Stromal cell of bone marrow (primary cell): ENCODE results near the gene TEKT3.

ENCODE experiments used
- DNase-seq: peaks from one replicate; pipeline ENCODE4 v3.0.0-alpha.2; 2012; ENCODE audit warnings: low read depth

The TEKT3 gene

DNA sequence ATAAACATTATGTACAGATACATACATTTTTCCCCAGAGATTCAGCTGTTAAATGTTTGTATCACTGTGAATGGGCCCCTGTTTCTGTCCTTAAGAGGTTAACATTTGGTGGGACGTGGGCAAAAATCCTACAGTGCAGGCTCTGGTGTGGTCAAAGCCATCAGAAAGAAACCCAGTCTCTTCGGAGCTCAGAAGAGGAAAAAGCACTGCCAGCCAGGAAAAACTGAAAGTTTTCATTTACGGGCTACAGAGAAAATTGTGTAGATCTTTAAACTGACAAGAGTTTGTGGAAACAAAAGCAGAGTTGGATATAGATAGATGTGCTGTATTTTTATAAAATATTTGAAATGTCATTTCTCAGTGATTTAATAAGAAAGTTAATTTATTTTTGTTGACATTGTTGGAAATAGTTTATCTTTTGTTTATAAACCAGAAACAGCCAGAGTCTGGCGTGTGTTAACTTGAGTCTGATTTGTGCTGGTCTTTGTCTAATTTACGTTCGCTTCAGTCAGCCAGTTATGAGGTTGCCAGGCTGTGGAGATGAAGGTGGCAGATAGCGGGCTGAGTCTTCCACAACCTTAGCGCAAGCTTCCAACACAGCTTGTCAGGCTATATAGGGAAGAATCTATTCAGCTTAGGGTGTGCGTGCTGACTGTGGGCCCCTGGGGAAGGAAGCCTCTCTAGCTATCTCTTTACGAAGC, 9.5 kb upstream of the TEKT3 start:
- no peak for DNase-seq

GRCh38 chr17:15349119-15349518, 7.7 kb upstream of the TEKT3 start:
- DNase-seq = no peak

GRCh38 chr17:15348021-15348420, 6.6 kb upstream of the TEKT3 start:
- DNase-seq = no peak

DNA sequence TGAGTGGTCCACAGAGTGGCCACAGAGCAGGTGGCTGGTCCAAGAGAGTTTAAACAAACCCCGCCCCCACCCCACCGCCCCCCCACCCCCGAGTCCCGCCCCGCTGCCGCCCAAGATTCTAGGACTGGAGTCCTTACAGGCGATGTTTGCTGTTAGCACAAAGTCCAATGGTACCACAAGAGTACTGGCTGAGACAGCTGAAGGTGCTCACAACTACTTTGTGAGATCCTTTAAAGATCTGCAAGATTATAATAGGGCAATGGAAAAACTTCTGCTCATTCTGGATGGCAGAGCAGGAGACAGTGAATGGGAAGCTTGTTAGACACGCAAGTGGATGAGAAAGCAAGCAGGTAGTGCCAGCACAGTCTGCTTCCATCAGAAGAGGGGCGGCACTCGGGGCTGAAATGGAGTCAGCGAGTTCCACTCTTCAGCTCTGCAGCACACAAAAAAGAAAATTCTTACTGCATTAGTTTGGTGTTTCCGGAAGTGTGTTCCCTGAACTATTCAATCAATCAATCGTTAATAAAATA, 4.7 kb upstream of the TEKT3 start:
- no peak for DNase-seq

- peak; percentile 47 for DNase-seq
These were observed 2.4 kb upstream of the TEKT3 start for GRCh38 chr17:15343749-15344148.

- peak; percentile 47 for DNase-seq
These were observed 1.1 kb upstream of the TEKT3 start for GRCh38 chr17:15342460-15342859.

- DNase-seq = no peak
These were observed 569 bp upstream of the TEKT3 start for GRCh38 chr17:15341966-15342365.

- DNase-seq = no peak
These were observed 431 bp downstream of the TEKT3 start for GRCh38 chr17:15340966-15341365.

DNA sequence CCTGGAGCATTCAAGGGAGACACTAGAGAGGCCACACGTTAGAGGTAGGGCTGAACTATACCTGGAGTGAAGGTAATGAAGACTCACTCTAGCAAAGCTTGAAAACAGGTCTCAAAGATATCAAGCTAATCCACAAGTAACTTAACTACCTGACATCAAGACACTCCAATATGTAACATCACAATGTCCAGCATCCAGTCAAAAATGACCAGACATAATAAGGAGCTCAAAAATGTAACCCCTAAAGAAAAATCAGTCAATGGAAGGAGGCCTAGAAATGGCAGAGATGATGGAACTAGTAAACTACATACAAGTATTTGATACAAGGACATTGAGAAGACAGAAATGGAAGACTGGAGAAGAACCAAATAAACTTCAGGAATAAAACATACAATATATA, 6.0 kb downstream of the TEKT3 start:
- DNase-seq = no peak

GRCh38 chr17:15334266-15334665, 7.1 kb downstream of the TEKT3 start:
- DNase-seq = no peak

DNA sequence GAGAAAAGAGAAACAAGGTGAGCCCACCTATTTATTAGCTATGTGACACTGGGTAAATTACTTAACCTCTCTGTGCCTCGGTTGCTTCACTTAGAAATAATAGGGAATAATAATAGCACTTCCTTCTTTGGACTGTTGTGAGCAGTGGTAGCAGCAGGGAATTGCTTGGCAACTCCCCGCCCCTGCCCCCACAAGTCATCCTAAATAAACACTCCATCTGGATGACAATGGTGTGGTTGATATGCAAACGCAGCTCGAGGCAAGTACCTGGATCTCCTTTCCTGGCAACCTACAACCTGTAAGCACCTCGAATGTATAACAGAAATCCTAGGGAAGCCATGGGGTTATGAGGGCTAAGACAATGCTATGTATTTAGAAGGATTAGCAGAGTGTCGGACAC, 9.1 kb downstream of the TEKT3 start:
- DNase-seq = no peak

DNA sequence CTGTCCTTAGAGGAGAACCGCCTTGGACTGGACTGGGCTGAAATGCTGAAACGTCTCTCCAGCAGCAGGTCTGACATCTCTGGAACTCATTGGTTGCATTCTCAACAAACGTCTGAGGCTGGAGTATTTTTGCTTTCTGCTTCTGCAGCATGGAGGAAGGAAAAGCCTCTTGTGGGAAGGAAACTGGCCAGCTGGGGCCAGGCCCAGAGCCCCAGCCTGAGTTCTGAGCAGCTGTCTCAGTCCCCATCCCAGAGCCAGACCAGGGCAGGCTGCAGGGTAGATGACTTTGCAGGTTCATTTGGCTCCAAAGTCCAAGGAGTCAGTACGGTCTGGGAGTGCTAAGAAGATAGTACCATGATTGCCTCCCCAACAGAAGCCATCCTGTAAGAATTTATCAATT, 18.3 kb downstream of the TEKT3 start:
- no peak for DNase-seq

DNA sequence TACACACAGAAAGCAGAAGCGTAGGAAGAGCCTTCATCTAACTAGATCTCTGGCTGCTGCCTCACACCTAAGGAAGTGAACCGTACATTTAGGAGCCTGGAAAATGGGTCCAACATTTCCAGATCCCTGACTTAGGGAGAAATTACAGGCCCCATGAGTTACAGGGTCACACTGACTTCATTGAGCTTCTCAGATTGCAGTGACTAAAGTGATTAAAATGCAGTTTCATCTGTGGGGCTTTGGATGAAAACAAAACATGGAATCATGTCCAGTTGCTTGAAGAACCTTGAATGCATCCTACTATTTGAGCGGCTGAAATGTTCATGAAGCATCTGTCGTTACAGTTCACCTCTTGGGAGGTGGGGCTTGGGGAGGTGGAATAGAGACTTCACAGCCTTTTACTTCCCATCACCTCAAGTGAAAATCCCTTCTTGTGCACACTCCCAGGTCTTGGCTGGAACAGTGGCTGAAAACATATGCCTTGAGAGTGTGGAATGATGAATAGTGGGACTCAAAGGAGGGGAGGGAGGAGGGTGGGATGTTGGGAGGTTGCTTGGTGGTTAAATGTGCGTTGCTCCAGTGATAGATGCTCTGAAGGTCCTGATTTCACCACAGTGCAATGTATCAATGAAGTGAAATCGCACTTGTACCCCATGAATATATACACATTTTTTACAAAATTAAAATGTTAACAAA, 19.7 kb downstream of the TEKT3 start:
- peak; percentile 45 for DNase-seq

GRCh38 chr17:15319452-15320010, 21.9 kb downstream of the TEKT3 start:
- no peak for DNase-seq

GRCh38 chr17:15311996-15312395, 29.4 kb downstream of the TEKT3 start:
- DNase-seq = no peak

DNA sequence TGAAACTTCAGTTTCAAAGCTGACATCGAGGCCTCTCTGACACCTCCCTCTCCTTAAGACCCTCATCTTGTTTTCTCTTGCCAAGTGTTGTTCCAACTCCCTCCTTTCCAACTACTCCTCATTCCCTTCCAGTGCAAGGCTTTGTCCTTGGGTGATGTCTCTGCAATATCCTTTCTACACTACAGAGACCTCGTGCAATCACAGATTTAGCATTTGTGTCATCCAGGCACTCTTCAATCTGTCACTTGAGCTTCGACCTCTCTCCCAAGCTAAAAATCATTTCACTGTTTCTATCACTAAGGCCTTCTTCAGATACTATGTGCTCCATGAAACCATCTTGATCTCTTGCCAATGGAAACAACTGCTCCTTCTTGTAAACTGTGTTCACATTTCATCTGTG, 31.6 kb downstream of the TEKT3 start:
- DNase-seq = no peak

- DNase-seq = no peak
These were observed 32.2 kb downstream of the TEKT3 start for GRCh38 chr17:15309236-15309635.

GRCh38 chr17:15308758-15309157, 32.6 kb downstream of the TEKT3 start:
- no peak for DNase-seq

GRCh38 chr17:15307710-15308111, 33.7 kb downstream of the TEKT3 start:
- DNase-seq = no peak

DNA sequence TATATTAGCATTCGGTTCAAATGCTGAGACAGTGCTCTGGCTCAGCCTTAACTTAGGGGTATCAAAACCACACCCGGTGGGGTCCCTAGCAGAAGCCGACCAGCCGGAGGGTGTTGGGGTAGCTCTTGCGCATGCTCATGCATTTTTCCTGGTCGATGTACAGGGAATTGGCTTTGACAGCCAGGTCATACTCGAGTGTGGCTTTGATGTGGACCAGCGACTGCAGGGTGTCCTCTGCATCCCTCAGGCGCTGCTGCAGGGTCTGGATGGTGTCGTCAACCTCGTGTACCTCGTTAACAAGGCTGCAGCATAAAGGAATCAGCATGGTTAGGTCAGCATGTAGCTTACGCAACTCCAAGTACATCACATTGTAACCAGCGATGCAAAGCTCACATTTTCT, 37.5 kb downstream of the TEKT3 start:
- no peak for DNase-seq

DNA sequence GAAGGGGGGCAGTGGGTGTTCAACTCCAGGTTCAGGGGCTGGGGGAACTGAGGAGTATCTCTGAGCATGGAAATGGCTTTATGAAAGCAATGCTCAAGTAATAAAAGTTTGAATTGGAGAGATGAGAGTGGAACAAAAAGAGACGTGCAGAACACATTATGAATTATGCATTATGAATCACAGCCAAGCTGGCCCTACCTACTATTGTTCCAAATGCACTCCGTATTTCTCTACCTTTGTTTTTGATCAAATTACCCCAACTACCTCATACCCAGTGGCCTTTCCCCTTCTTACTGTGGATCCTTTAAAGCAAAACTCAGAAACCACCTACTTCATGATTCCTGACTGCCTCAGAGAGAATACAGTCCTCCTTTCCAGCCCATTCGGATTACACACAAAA, 38.1 kb downstream of the TEKT3 start:
- DNase-seq = no peak

- DNase-seq = no peak
These were observed 39.6 kb downstream of the TEKT3 start for GRCh38 chr17:15301845-15302244.

DNA sequence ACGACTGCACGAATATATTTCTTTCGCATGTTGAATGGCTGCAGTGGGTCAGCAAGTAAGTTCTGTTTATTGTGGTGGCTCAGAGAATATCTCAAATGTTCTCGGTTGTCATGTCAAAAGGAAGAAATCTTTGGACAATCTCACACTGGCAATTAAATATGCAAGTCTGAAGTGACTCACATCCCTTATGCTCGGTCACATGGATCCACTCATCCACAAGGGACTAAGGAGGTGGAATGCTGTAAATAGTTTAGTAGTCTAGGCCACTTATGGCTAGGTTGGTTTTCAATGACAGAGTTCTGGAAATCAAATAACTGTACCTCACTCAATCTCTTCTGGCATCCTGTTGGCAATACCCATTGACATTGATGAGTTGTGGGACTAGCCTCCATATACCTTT, 43.2 kb downstream of the TEKT3 start:
- no peak for DNase-seq
